GM19438 (cell line): ENCODE results near the gene HYCC2.
"Not testable (repeated sequence)": the region's sequence is repeated elsewhere in the genome, so short reads cannot be mapped to it uniquely, and the experiment has no call there.

Experiments used
- ATAC-seq: cut with Tn5 transposase; IDR thresholded peaks from one replicate; pipeline ENCODE4 v1.9.1; 2021; ENCODE audit warnings: low read depth; ENCODE audit not compliant: unreplicated experiment

Gene HYCC2

DNA sequence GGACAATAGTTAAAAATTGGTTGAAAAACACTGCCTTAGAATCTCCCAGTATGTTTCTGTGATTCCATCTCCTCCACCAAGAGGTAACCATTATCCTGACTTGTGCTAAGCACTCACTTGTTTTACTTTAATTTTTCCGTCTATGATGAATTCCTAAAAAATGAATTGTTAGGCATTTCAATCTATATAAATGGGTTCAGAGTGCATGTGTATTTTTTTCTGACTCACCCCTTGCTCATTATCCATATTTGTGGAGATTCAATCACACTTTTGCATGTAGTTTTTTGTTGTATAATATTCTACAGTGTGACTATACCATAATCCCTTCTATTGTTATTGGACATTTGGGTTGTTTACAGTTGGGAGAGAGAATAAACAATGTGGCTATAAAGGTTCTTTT is 1.6 kb upstream of the HYCC2 start:
- no peak for ATAC-seq

DNA sequence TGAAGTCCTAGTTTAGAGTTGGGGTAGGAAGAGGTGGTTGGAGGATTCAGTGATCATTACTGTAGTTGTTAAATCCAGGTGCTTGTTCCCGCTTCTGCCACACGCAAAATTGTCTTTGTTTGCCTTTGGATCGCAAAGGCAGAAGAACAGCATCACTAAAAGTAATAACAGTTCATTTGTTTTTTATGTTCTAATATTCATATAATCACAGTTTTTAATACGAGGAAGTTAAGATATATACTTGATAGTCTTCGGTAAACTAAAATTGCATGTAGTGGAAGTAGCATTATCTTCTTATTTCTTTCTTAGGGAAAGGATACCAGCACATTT is 695 bp upstream of the HYCC2 start:
- ATAC-seq: peak; percentile 2

DNA sequence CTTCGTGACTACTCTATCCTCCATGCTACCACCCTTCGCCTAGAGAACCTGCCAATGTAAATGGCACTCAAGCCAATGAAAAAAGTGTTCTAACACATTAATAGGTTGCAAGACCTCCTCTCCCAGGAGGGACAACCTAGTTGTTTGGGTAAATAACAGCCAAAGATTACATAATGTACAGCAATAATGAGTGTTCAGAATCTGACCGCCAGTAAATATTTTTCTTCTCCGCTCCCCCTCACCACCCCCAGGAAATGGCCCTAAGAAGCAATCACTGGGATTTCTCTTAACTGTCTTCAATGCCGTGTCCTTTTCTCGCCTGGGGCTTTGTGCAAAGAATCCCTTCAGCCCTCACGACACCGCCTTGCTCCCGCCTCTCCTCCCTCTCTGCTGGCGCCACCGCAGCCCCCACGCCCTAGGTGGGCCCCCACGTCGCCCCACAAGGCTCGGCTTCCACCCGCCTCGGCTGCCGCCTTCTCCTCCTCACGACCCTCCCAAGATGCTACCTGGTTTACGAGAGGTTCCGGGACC is 458 bp downstream of the HYCC2 start:
- peak; percentile 20 for ATAC-seq

DNA sequence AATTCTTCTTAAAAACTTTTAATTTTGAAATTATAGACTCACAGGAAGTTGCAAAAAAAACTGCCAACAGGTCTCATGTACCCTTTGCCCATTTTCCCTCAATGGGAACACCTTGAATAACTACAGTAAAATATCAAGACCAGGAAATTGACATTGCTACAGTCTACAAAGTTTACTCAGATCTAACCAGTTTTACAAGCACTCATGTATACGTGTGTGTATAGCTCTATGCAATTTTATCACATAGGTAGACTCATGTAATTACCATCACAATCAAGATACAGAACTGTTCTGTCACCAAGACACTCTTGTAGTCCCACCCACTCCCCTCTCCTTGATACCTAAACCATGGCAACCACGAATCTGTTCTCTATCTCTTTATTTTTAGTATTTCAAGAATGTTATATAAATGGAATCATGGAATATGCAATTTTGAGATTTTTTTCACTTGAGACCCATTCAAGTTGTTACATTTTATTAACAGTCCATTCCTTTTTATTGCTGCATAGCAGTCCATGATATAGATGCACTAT is 6.6 kb downstream of the HYCC2 start:
- ATAC-seq: no peak

DNA sequence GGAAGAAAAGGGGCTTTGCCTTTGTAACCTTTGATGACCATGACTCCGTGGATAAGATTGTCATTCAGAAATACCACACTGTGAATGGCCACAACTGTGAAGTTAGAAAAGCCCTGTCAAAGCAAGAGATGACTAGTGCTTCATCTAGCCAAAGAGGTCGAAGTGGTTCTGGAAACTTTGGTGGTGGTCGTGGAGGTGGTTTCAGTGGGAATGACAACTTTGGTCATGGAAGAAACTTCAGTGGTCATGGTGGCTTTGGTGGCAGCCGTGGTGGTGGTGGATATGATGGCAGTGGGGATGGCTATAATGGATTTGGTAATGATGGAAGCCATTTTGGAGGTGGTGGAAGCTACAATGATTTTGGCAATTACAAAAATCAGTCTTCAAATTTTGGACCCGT is 8.0 kb downstream of the HYCC2 start:
- ATAC-seq: not testable (repeated sequence)

DNA sequence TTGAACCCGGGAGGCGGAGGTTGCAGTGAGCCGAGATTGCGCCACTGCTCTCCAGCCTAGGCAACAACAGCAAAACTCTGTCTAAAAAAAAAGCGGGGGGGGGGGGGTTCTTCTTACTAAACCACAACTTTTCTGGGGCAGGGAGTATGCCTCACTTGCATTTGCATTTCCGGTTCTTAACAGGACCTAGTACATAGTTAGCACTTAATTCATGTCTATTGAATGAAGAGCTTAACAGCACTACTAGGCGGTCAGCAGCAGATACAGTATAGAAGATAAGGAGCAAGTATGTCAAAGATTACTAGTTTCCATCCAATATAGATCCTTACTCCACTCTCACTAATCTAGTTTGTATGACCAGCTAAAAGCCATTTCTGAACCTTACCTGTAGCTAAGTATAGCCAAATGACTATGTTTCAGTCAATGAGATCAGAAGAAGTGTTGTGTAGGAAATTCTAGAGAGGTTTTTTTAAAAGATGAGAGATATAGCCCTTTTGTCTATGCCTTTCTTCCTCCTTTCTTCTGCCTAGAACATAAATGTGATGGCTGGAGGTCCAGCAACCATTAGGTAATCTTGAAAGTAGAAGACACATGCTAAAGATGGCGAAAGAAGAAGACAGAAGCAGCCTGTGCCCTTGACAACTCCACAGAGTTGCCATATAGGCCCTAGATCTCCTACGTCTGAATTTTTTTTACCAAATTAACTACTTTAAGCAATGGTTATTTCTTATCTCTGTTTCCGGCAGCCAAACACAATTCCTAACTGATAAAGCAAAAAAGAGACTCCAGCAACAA is 11.3 kb downstream of the HYCC2 start:
- ATAC-seq: no peak

DNA sequence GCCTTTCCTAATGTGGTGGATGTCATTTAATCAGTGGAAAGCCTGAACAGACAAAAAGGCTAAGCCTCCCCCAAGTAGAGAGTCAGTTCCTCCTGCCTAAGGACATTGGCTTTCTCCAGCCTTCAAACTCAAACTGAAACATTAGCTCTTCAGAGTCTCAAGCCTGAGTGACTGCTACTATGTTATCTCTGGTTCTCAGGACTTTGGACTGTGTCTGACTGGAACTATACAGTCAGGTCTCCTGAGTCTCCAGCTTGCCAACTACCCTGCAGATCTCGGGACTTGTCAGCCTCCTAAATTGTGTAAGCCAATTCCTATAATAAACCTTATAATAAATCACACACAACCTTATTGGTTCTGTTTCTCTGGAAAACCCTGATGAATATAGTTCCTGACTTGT is 12.6 kb downstream of the HYCC2 start:
- ATAC-seq: no peak

DNA sequence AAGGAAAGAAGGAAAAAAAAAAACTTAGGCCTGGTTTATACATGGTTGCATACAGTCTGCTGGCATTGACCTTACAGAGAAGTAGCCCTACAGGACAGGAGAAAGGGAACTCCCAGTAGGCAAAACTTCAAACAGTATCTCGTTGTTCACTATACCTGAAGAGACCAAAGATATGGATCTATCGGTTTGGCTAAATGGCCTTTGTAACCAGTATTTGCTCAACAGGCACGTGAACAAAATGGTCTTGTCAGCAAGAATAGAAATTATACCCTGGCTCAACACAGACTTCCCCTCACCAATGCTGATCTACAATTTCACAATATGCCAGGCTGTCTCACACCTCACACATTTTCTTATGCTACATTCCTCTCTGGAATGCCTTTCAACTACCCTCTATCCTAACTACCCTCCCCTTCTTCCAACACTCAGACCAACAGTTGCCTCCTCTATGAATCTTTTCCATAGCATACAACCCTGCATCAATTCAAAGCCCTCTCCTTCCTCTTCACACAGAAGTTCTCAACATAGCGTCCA is 13.7 kb downstream of the HYCC2 start:
- no peak for ATAC-seq

DNA sequence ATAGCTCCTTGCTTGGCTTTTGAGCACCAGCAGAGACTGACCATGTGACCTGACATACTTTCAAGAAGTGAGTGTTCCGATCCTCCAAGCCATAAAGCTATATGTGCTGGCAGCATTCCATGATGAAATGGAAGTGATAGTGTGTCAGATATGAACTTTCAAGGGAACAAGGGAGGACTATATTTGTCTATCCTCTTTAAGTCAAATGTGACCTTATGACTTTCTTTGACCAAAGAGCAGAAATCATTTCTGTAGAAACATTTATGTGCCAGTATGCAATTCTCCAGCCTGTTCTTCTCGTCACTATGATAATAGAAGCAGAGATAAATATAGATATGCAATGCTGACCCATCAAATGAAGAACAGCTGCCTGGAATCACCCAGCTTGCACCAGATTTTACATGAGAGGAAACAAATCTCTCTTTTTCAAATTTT is 14.4 kb downstream of the HYCC2 start:
- ATAC-seq: no peak

DNA sequence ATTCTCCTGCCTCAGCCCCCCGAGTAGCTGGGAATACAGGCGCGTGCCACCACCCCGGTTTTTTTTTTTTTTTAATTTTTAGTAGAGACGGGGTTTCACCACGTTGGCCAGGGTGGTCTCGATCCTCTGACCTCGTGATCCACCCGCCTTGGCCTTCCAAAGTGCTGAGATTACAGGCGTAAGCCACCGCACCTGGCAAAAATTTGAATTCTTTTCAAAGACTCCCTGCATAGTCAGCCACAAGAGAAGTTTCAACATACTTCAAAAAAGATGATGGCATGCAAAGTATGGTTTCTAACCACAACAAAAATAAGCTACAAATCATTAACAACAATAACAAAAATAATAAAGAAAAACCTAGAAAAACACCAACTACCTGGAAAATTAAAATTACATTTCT is 22.0 kb downstream of the HYCC2 start:
- ATAC-seq: no peak

DNA sequence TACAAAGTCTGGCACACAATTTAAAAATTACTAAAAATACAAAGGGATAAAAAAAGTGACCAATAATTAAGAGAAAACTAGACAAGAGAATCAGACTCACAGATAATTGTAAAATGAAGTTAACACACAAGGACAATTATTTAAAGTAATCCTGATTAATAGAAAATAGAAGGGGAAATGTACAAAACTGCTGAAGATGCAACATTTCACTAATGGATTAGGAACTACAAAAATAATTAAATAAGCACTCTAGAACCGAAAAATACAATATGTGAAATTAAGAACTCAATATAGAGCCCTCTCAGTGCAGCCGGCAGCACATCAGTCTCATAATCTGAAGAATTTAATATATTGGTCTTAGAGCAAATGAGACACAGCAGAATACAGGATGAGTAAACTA is 24.6 kb downstream of the HYCC2 start:
- ATAC-seq: no peak

DNA sequence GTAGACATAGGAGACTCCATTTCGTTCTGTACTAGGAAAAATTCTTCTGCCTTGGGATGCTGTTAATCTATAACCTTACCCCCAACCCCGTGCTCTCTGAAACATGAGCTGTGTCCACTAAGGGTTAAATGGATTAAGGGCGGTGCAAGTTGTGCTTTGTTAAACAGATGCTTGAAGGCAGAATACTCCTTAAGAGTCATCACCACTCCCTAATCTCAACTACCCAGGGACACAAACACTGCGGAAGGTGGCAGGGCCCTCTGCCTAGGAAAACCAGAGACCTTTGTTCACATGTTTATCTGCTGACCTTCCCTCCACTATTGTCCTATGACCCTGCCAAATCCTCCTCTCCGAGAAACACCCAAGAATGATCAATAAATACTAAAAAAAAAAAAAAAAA is 28.4 kb downstream of the HYCC2 start:
- ATAC-seq: not testable (repeated sequence)

DNA sequence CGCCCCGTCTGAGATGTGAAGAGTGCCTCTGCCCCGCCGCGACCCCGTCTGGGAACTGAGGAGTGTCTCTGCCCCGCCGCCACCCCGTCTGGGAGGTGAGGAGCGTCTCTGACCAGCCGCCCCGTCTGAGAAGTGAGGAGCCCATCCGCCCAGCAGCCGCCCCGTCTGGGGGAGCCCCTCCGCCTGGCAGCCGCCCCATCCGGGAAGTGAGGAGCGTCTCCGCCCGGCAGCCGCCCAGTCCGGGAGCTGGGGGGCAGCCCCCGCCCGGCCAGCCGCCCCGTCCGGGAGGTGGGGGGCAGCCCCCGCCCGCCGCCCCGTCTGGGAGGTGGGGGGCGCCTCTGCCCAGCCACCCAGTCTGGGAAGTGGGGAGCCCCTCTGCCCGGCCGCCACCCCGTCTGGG is 29.0 kb downstream of the HYCC2 start:
- not testable (repeated sequence) for ATAC-seq

DNA sequence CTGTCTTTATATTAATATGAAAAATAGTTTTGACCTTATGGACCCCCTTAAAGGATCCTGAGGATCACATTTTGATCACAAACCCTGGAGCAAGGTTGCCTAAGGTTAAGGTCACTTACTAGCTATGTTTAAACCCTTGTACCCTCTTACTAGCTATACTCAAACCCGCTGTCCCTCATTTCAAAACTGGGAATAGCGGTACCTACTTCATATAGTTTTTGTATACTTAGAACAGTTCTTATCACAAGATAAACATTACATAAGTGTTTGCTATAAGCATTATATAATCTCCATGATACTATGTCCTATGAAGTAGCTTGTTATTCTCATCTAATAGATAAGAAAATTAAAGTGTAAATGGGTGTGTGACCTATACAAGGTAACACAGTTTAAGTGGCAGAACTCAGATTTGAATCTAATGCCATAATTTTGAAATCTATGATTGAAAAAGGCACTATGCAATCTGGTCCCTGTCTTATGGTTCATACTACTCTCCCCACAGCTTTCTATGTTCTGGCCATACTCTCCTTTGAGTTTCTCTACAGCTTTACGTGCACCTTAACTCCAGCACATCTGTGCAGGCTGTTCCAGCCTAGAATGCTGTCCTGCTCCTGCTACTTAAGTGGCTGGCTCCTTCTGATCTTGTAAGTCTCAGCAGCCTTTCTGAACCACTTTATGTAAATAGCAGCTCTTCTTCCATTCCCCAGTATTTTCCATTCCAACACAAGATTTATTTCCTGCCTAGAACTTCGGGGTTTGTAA is 30.4 kb downstream of the HYCC2 start:
- no peak for ATAC-seq

DNA sequence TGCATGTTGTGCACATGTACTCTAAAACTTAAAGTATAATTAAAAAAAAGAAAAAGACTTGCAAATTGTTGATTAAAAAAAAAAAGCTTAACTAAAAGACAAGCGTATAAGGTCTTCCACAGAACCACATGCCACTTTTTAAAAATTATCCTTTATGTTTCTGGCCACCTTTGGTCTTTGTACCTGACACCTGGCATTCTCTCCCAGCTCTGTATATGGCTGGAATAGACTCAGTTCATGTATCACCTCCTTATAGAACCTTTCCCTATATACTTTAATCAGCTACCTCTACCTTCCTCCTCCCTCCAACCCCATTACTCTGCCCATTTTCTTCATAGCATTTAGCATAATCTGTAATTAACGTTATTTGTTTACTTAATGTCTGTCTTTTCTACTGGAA is 32.6 kb downstream of the HYCC2 start:
- no peak for ATAC-seq

DNA sequence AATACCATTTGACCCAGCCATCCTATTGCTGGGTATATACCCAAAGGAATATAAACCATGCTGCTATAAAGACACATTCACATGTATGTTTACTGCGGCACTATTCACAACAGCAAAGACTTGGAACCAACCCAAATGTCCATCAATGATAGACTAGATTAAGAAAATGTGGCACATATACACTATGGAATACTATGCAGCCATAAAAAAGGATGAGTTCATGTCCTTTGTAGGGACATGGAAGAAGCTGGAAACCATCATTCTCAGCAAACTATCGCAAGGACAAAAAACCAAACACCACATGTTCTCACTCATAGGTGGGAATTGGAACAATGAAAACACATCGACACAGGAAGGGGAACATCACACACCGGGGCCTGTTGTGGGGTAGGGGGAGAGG is 33.1 kb downstream of the HYCC2 start:
- not testable (repeated sequence) for ATAC-seq

DNA sequence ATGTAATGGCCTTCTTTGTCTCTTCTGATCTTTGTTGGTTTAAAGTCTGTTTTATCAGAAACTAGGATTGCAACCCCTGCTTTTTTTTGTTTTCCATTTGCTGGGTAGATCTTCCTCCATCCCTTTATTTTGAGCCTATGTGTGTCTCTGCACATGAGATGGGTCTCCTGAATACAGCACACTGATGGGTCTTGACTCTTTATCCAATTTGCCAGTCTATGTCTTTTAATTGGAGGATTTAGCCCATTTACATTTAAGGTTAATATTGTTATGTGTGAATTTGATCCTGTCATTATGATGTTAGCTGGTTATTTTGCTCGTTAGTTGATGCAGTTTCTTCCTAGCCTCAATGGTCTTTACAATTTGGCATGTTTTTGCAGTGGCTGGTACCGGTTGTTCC is 37.1 kb downstream of the HYCC2 start:
- not testable (repeated sequence) for ATAC-seq

DNA sequence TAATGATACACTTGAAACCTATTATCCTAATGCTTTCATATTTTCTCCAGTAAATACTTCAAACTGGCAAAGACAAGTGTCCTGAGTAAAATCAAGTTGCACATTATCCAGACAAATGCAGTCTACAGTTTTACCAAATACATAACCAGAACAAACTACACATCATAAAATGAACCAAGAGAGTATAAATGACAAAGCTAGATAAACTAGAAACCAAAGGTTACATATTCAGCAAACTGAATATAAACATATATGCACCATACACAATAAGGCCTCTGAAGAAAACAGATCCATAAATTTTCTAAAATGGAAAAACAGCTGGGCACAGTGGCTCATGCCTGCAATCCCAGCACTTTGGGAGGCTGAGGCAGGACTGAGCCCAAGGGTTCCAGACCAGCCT is 47.0 kb downstream of the HYCC2 start:
- no peak for ATAC-seq

DNA sequence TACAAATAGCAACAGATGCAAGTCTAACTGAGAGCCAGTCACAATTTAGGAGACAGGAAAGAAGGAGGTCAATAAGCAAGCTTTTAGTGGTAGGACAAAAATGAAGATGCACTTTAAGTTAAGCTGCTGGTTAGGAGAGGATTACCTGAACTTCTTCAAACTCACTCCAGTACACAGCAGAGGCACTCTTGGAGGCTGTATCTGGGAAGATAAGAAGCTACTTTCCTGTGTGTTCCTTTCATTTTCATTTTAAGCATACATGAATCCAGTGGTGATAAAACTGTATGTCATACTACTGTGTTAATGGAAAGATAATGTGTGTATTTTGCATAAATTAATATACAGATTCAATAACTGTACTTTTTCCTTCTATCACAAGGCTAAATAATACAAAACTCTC is 49.6 kb downstream of the HYCC2 start:
- ATAC-seq: peak; percentile 56
